Tibial artery (tissue), 4 donors: ENCODE measurements around the gene PSTPIP1.

Experiments used
- DNase-seq, 2 donors: peaks; one replicate each; pipeline ENCODE4 v3.0.0-alpha.2; 2019
- H3K27ac ChIP-seq, 2 donors: fragments of 200-600 bp; sonication (generic) in 1 of 2; 1 replicate in 1 of 2; 2 replicates in 1 of 2; pipeline ENCODE4 v1.5.1; 2018 to 2019; ENCODE audit warnings: mild to moderate bottlenecking in 1 of 2
- H3K27me3 ChIP-seq, 2 donors: fragments of 200-600 bp; sonication (generic) in 1 of 2; one replicate each; pipeline versions ENCODE4 v1.5.1 to v1.6.0; 2016 to 2019
- H3K36me3 ChIP-seq, 3 donors: fragments of 200-600 bp; sonication (generic) in 2 of 3; one replicate each; pipeline ENCODE4 v1.5.1; 2016 to 2019; ENCODE audit warnings: mild to moderate bottlenecking in 2 of 3
- H3K4me1 ChIP-seq, 4 donors: fragments of 200-600 bp; sonication (generic) in 2 of 4; 1 replicate in 3 of 4; 2 replicates in 1 of 4; pipeline ENCODE4 v1.5.1; 2016 to 2019
- H3K4me3 ChIP-seq, 2 donors: fragments of 200-600 bp; sonication (generic) in 1 of 2; 1 replicate in 1 of 2; 2 replicates in 1 of 2; pipeline ENCODE4 v1.5.1; 2018 to 2019; ENCODE audit warnings: mild to moderate bottlenecking in 2 of 2
- H3K9me3 ChIP-seq, 3 donors: fragments of 200-600 bp; sonication (generic) in 1 of 3; one replicate each; pipeline ENCODE4 v1.5.1; 2016 to 2019
- intact Hi-C: fragments of 100-400 bp; cut with DNase I; formaldehyde crosslinking; loops from one replicate; pipeline ENCODE4 v1.15.0; 2023; ENCODE audit warnings: low total_unique reads
- TF ChIP-seq, protein P1 (sequence below), 2 experiments: fragments of 200-600 bp in 1 of 2; fragments of 450-650 bp in 1 of 2; IDR thresholded peaks; one replicate each; pipeline ENCODE4 v1.5.1; 2017 to 2019; ENCODE audit warnings: antibody characterized with exemption in 2 of 2, mild to moderate bottlenecking in 1 of 2, moderate library complexity in 1 of 2

PSTPIP1 gene

DNA sequence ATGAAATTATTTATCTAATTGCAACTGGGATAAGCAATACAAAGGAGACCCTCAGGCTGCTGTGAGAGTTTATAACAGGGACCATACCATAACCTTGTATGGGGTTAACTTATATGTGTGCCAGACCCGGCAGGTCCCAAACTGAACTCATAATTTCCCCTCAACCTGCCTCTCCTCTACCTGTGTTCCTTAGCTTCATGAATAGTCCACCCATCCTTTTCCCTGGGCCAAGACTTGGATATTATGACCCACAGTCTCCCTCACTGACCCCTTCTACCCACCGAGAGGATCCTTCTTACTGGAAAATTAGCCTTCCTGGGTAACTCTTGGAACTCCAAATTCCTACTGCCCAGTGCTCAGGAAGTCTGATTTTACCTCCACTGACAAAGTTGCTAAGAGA, 79.4 kb downstream of the PSTPIP1 start:
- Histone ChIP-seq H3K4me3 (no peak overlapping the region), H3K27me3 (no peaks in the 10 kb centered on the region), H3K36me3 (no peaks in the 10 kb centered on the region), H3K9me3 (no peaks in the 10 kb centered on the region), H3K4me1 (peaks cover 0 to 11% (median 5%) of the 10 kb centered on the region in 4 donors), H3K27ac (no peak overlapping the region)
- intact Hi-C loops = no loop called here
- TF ChIP-seq, protein P1, sequence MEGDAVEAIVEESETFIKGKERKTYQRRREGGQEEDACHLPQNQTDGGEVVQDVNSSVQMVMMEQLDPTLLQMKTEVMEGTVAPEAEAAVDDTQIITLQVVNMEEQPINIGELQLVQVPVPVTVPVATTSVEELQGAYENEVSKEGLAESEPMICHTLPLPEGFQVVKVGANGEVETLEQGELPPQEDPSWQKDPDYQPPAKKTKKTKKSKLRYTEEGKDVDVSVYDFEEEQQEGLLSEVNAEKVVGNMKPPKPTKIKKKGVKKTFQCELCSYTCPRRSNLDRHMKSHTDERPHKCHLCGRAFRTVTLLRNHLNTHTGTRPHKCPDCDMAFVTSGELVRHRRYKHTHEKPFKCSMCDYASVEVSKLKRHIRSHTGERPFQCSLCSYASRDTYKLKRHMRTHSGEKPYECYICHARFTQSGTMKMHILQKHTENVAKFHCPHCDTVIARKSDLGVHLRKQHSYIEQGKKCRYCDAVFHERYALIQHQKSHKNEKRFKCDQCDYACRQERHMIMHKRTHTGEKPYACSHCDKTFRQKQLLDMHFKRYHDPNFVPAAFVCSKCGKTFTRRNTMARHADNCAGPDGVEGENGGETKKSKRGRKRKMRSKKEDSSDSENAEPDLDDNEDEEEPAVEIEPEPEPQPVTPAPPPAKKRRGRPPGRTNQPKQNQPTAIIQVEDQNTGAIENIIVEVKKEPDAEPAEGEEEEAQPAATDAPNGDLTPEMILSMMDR (IDR thresholded peaks at IDR 0.05) = no peak
- DNase-seq = no peak

DNA sequence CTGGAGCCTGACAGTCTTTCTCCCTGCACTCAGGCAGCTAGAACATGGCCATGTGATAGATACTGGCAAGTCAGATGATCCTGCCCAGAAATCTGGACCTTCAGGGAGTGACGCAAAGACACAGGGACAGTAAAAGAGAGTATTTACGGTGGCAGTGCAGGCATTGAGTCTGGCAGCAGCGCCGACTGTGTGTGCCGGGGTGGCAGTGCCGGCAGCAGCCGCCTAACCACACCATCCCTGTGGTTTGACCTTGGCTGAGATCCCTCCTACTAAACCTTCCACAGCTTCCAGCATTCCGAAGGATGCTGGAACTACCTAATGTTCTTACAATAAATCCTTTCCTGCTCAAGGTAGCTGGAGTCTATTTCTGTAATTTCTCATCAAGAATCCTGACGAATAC, 80.6 kb downstream of the PSTPIP1 start:
- TF ChIP-seq, protein P1 (IDR thresholded peaks at IDR 0.05) = no peak
- no peak for DNase-seq
- Histone ChIP-seq H3K27me3 (no peaks in the 10 kb centered on the region), H3K4me1 (peaks cover 0 to 4% (median 2%) of the 10 kb centered on the region in 4 donors), H3K4me3 (no peak overlapping the region), H3K36me3 (no peaks in the 10 kb centered on the region), H3K27ac (no peak overlapping the region), H3K9me3 (no peaks in the 10 kb centered on the region)
- intact Hi-C loops = no loop called here

DNA sequence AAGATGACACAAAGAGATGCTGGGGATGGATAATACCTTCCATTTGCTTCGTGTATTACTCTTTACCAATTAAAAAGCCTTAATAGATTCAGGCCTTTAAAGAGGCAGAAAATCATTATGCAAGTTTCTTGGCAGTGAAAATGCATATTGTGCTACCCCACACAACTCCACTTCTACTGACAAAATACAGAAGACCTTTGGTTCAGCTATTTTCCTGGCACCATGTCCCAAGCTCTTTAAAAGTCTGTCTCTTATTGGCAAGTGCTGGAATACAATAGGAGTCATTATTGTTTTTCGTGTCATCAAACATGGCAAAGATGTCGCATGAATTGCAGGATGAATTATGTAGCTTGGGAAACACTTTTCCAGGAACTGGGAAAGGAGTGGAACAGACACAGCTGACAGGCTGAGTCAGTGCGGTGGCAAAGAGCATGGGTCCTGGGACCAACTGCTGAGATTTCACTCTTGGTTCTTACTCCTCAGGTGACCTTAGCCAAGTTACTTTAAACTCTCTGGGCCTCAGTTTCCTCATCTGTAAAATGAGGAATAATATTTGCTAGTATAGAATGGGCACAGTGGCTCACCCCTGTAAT, 81.5 kb downstream of the PSTPIP1 start:
- Histone ChIP-seq H3K27ac (no peak overlapping the region), H3K36me3 (no peaks in the 10 kb centered on the region), H3K27me3 (no peaks in the 10 kb centered on the region), H3K4me3 (no peak overlapping the region), H3K9me3 (no peaks in the 10 kb centered on the region), H3K4me1 (peaks cover 0 to under 1% (median 0%) of the 10 kb centered on the region in 4 donors)
- DNase-seq = no peak
- TF ChIP-seq, protein P1 (IDR thresholded peaks at IDR 0.05) = no peak
- intact Hi-C loops = no loop called here

DNA sequence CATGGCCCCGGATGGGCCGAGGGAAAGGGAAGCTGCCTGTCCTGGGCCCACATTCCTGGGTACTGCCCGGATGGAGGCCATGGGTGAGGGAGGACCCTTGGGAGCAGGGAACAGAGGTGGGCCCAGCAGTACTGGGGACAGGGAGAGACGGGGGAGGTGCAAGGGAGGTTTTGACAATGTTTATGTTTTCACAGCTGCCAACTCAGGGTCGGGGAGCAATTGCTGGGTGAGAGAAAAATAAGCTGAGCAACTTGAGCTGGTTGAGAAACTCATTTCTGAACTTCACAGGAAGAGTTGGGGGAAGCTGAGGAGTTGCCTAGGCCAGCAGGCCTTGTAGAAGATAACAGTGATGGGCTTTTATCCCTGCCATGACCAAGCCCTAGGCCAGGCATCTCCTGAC, 87.0 kb downstream of the PSTPIP1 start:
- Histone ChIP-seq H3K9me3 (no peaks in the 10 kb centered on the region), H3K4me1 (peaks cover 0 to 25% (median 5%) of the 10 kb centered on the region in 4 donors), H3K4me3 (no peak overlapping the region), H3K27ac (no peak overlapping the region), H3K36me3 (no peaks in the 10 kb centered on the region), H3K27me3 (no peaks in the 10 kb centered on the region)
- intact Hi-C loops = no loop called here
- DNase-seq = no peak
- TF ChIP-seq, protein P1 (IDR thresholded peaks at IDR 0.05) = no peak

DNA sequence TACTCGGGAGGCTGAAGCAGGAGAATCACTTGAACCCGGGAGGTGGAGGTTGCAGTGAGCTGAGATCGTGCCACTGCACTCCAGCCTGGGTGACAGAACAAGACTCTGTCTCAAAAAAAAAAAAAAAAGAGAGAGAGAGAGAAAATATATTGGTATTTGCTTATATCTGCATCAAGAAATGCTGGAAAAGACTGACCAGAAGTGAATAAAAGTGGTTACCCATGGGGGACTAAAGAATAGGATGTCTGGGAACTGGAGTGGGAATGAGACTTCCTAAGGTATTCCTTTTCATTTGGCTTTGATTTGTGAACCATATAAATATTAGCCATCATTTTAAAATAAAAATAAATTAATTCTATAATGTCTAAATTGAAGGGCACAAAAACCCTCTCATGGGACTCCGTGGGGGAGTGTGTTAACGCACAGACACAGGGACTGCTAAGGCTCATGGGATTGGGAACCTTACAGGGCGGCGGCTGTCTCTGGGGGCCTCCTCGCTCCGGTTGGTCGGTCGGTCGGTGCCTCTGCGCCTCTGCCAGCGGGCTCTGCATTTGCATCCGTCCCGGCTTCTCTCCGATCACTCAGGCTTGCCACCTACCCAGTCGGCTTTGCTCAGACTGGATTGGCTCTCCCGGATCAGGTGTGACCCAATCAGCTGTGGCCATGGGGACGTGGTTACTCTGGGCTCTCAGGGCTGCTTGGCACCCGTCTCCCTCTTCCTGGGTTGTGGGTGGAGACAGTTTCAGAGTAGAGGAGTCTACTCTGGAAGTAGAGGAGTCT, 88.6 kb downstream of the PSTPIP1 start:
- Histone ChIP-seq H3K4me1 (peaks cover 0 to 25% (median 5%) of the 10 kb centered on the region in 4 donors), H3K36me3 (no peaks in the 10 kb centered on the region), H3K27me3 (no peaks in the 10 kb centered on the region), H3K27ac (peak overlapping the region; percentile 42 to 62), H3K4me3 (peak overlapping the region; percentile 33 to 45), H3K9me3 (no peaks in the 10 kb centered on the region)
- peak; percentile 76 to 93 for DNase-seq
- intact Hi-C loops = no loop called here
- TF ChIP-seq, protein P1 (IDR thresholded peaks at IDR 0.05) = no peak
